ENCODE results near the gene KDM5B. TPM values are rescaled to one million over a fixed set of nuclear protein-coding genes. Genes with fewer than 3 reads are reported as not detected.

KDM5B gene
- total and polyA plus RNA-seq, 9 of the 15 experiments (the other 6 are each of a cell fraction or from before 2014, with no cell fraction given): 15.4 to 90.6 (median 57.1) TPM

DNA sequence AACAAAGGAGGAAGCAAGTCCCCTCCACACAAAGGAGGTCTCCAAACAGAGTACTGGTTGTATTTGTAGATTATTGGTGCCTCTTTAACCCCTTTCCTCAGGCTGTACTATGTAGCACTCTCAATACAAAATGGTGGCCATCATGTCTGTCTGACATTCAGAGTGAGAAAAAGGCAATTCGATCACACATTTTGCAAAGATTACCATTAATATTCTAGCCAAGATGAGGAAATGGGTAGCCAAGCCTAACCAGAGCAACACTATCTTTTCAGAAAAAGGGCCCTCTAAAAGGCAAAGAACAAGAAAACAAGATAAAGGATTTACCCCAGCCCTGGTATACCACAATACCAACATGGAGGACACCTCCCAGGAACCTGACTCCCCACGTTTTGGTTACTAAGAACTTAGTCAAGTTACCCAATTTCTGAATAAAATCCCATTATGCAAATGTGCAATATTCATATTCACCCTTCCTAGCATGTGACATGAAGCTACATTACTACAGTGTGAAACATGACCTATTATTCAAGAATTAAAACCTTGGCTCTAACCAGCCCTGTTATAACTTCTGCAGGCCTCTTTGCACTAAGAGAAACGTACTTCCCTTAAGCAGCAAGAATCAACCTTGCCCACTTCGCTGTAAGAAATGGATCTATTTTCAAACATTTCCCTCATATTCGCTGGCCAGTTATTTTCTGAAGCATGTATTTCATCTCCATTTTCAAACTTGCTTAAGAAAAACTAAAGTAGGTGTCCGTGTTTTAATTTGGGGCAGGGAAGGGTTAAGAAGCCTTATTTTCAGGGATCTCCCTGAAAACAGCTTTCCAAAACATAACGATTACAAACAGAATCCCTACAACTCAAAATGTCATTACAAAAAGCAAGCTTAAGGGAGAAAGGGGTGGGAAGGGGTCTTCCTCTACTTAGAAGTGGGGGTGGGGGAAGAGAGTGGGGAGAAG is 2.1 kb downstream of the KDM5B start (continued):
- TF ChIP-seq POLR3G (IDR thresholded peaks at IDR 0.05; ENCODE audit: extremely low read depth, insufficient read length, insufficient replicate concordance) (no peak), ZNF134 (CRISPR knock-in tag; conservative IDR thresholded peaks at IDR 0.05) (peak; percentile 62), MED1 (CRISPR knock-in tag; IDR thresholded peaks at IDR 0.05; ENCODE audit: borderline replicate concordance) (no peak), ZNF311 (CRISPR knock-in tag; IDR thresholded peaks at IDR 0.05) (peak; percentile 90), CBFA2T2 (conservative IDR thresholded peaks at IDR 0.05) (no peak), ZNF717 (CRISPR knock-in tag; IDR thresholded peaks at IDR 0.05) (no peak; the same call in 1 of the 2 replicates), CEBPB (tag; IDR thresholded peaks at IDR 0.05) (peak; percentile 53), PCBP1 (IDR thresholded peaks at IDR 0.05; ENCODE audit: low read depth, low read length, poor library complexity, severe bottlenecking) (no peak), DIDO1 (tag; IDR thresholded peaks at IDR 0.05; ENCODE audit: low read depth) (no peak), CSDE1 (IDR thresholded peaks at IDR 0.05) (no peak), CCAR2 (IDR thresholded peaks at IDR 0.05; ENCODE audit: low read depth, low read length) (no peak), NELFE (IDR thresholded peaks at IDR 0.05; ENCODE audit: insufficient read depth, insufficient read length) (no peak), NCOA4 (IDR thresholded peaks at IDR 0.05; ENCODE audit: partially characterized antibody) (no peak), CHD4 (IDR thresholded peaks at IDR 0.05; ENCODE audit: insufficient read depth, insufficient replicate concordance, low read depth, low read length, poor library complexity, severe bottlenecking) (no peak)
- TF ChIP-seq, protein P1, sequence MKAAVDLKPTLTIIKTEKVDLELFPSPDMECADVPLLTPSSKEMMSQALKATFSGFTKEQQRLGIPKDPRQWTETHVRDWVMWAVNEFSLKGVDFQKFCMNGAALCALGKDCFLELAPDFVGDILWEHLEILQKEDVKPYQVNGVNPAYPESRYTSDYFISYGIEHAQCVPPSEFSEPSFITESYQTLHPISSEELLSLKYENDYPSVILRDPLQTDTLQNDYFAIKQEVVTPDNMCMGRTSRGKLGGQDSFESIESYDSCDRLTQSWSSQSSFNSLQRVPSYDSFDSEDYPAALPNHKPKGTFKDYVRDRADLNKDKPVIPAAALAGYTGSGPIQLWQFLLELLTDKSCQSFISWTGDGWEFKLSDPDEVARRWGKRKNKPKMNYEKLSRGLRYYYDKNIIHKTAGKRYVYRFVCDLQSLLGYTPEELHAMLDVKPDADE (conservative IDR thresholded peaks at IDR 0.05; ENCODE audit: control insufficient read depth, low read depth, low read length): no peak
- TF ChIP-seq, protein P2, sequence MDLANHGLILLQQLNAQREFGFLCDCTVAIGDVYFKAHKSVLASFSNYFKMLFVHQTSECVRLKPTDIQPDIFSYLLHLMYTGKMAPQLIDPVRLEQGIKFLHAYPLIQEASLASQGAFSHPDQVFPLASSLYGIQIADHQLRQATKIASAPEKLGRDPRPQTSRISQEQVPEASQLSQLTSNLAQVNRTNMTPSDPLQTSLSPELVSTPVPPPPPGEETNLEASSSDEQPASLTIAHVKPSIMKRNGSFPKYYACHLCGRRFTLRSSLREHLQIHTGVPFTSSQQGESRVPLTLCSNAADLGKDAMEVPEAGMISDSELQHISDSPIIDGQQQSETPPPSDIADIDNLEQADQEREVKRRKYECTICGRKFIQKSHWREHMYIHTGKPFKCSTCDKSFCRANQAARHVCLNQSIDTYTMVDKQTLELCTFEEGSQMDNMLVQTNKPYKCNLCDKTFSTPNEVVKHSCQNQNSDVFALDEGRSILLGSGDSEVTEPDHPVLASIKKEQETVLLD (IDR thresholded peaks at IDR 0.05): no peak
- TF ChIP-seq, protein P3, sequence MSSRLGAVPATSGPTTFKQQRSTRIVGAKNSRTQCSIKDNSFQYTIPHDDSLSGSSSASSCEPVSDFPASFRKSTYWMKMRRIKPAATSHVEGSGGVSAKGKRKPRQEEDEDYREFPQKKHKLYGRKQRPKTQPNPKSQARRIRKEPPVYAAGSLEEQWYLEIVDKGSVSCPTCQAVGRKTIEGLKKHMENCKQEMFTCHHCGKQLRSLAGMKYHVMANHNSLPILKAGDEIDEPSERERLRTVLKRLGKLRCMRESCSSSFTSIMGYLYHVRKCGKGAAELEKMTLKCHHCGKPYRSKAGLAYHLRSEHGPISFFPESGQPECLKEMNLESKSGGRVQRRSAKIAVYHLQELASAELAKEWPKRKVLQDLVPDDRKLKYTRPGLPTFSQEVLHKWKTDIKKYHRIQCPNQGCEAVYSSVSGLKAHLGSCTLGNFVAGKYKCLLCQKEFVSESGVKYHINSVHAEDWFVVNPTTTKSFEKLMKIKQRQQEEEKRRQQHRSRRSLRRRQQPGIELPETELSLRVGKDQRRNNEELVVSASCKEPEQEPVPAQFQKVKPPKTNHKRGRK (tag; IDR thresholded peaks at IDR 0.05): no peak
- TF ChIP-seq, protein P4, sequence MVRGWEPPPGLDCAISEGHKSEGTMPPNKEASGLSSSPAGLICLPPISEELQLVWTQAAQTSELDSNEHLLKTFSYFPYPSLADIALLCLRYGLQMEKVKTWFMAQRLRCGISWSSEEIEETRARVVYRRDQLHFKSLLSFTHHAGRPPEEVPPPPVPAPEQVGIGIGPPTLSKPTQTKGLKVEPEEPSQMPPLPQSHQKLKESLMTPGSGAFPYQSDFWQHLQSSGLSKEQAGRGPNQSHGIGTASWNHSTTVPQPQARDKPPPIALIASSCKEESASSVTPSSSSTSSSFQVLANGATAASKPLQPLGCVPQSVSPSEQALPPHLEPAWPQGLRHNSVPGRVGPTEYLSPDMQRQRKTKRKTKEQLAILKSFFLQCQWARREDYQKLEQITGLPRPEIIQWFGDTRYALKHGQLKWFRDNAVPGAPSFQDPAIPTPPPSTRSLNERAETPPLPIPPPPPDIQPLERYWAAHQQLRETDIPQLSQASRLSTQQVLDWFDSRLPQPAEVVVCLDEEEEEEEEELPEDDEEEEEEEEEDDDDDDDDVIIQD (CRISPR knock-in tag; IDR thresholded peaks at IDR 0.05): peak; percentile 76; the same call in 1 of the 2 replicates
- TF ChIP-seq, protein P5, sequence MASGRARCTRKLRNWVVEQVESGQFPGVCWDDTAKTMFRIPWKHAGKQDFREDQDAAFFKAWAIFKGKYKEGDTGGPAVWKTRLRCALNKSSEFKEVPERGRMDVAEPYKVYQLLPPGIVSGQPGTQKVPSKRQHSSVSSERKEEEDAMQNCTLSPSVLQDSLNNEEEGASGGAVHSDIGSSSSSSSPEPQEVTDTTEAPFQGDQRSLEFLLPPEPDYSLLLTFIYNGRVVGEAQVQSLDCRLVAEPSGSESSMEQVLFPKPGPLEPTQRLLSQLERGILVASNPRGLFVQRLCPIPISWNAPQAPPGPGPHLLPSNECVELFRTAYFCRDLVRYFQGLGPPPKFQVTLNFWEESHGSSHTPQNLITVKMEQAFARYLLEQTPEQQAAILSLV (tag; IDR thresholded peaks at IDR 0.05): peak; percentile 75

Measured in K562 (cell line).